BJ (cell line): ENCODE measurements around the gene LIPA. TPM values are rescaled to one million over a fixed set of nuclear protein-coding genes. Genes with fewer than 3 reads are reported as not detected.

Experiments
- CTCF ChIA-PET: fragments of 350-600 bp; formaldehyde crosslinking; extraction: SDS; loops from one replicate; lab custom pipeline; 2021; ENCODE audit warnings: antibody characterized with exemption, inconsistent platforms; lab: Yijun Ruan, JAX
- POLR2A ChIA-PET: fragments of 300-600 bp; sonication (Branson Sonifier 250); formaldehyde crosslinking; extraction: SDS; loops from one replicate; lab custom pipeline; 2021; ENCODE audit warnings: antibody characterized with exemption; lab: Charles Lee
- DNase-seq: peaks from one replicate; pipeline ENCODE4 v3.0.0-alpha.2; 2011; ENCODE audit warnings: low read depth
- H3K27me3 ChIP-seq: 2 replicates; pipeline ENCODE4 v1.6.0; 2011; ENCODE audit warnings: low read length; ENCODE audit not compliant: control insufficient read depth, insufficient read depth
- H3K36me3 ChIP-seq: 2 replicates; pipeline ENCODE4 v1.5.1; 2011; ENCODE audit warnings: low read length; ENCODE audit not compliant: control insufficient read depth, insufficient read depth
- H3K4me3 ChIP-seq: 2 replicates; pipeline ENCODE4 v1.5.1; 2011; ENCODE audit warnings: low read depth, mild to moderate bottlenecking, control low read depth, low read length
- CTCF ChIP-seq: IDR thresholded peaks from 2 replicates; pipeline ENCODE4 v1.5.1; 2011; ENCODE audit warnings: low read depth, mild to moderate bottlenecking, control low read depth, inconsistent platforms, low read length, moderate library complexity; ENCODE audit not compliant: insufficient read depth
- polyA plus RNA-seq: library from polyadenylated mRNA; depleted of rRNA; stranded (reverse); fragments of >200 nt; gene quantifications from 2 replicates; pipeline ENCODE4 v1.2.3, GENCODE V29; 2011

The LIPA gene
- polyA plus RNA-seq, 1 experiment = 80.3 TPM

- Histone ChIP-seq H3K27me3 (no peaks in the 10 kb centered on the region), H3K4me3 (no peak overlapping the region), H3K36me3 (no peaks in the 10 kb centered on the region; the same call in none of the 2 replicates)
- peak; percentile 69 for TF ChIP-seq CTCF
- POLR2A ChIA-PET = no interaction called here
- DNase-seq = no peak
- CTCF ChIA-PET = interaction anchor here (0.7 to 3.4 kb wide), 33 partner anchors 11 to 381 kb away, joined by 3 to 45 read pairs (median 5); partner anchors contain the start of genes FAS, IFIT1 and STAMBPL1
Measured at GRCh38 chr10:89217057-89217990, 34.3 kb downstream of the LIPA start.

GRCh38 chr10:89216056-89216455 lies 35.5 kb downstream of the LIPA start:
- ChIA-PET POLR2A (no interaction called here), CTCF (interaction anchor here (0.6 to 4.2 kb wide), 19 partner anchors 9 to 380 kb away, joined by 3 to 90 read pairs (median 4); partner anchors contain the start of genes CH25H, FAS and IFIT1)
- H3K36me3 ChIP-seq = no peaks in the 10 kb centered on the region; the same call in none of the 2 replicates
- no peak for DNase-seq
- H3K27me3 ChIP-seq = no peaks in the 10 kb centered on the region
- no peak for TF ChIP-seq CTCF
- H3K4me3 ChIP-seq = no peak overlapping the region

GRCh38 chr10:89215511-89215910 lies 36.1 kb downstream of the LIPA start:
- H3K27me3 ChIP-seq = no peaks in the 10 kb centered on the region
- no peak for TF ChIP-seq CTCF
- ChIA-PET CTCF (interaction anchor here (0.6 to 4.2 kb wide), 21 partner anchors 8 to 379 kb away, joined by 3 to 90 read pairs (median 5); partner anchors contain the start of genes CH25H and FAS), POLR2A (no interaction called here)
- no peak overlapping the region for H3K4me3 ChIP-seq
- no peak for DNase-seq
- H3K36me3 ChIP-seq = no peaks in the 10 kb centered on the region; the same call in none of the 2 replicates

GRCh38 chr10:89214566-89215165 lies 36.9 kb downstream of the LIPA start:
- Histone ChIP-seq H3K36me3 (no peaks in the 10 kb centered on the region; the same call in 1 of the 2 replicates), H3K4me3 (no peak overlapping the region), H3K27me3 (no peaks in the 10 kb centered on the region)
- TF ChIP-seq CTCF = no peak
- CTCF ChIA-PET = interaction anchor here (0.6 to 4.2 kb wide), 20 partner anchors 8 to 380 kb away, joined by 3 to 90 read pairs (median 5); partner anchors contain the start of genes CH25H and FAS
- no peak for DNase-seq
- POLR2A ChIA-PET = no interaction called here
